LoVo (cell line): ENCODE data around the gene PRDX1.
"Not testable (repeated sequence)": the region's sequence is repeated elsewhere in the genome, so short reads cannot be mapped to it uniquely, and the experiment has no call there.

ENCODE experiments used
- DNase-seq: peaks from one replicate; pipeline ENCODE4 v3.0.0-alpha.2; 2016; ENCODE audit warnings: low spot score

The PRDX1 gene

DNA sequence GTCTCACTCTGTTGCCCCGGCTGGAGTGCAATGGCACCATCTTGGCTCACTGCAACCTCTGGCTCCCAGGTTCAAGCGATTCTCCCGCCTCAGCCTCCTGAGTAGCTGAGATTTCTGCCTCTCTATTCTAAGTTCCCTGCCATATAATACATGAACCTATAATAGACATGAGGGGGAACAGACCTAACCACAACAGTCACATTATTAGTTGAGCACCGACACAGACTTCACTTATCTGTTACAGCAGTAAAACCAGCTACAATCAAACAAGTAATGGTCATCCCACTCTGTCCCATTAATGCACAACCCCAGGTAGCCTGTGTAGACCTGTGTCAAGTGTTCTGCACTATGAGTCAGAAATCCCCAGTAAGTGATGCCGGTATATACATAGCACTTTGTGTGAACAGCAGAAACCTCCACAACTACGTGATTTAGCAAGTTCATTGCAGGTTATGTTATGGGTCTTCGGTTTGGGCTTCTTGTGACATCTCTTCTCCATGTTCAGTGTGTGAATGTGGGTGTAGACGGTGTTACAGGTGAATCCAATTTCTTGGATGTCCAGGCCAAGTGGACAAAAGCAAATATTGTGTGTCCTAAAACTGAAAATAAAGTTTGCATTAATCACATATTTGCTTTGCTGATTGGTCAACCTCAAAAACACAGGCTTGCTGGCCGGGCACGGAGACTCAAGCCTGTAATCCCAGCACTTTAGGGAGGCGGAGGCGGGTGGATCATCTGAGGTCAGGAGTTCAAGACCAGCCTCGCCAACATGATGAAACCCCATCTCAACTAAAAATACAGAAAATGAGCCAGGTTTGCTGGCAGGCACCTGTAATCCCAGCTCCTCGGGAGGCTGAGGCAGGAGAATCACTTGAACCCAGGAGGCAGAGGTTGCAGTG, 18.0 kb downstream of the PRDX1 start:
- DNase-seq = no peak

DNA sequence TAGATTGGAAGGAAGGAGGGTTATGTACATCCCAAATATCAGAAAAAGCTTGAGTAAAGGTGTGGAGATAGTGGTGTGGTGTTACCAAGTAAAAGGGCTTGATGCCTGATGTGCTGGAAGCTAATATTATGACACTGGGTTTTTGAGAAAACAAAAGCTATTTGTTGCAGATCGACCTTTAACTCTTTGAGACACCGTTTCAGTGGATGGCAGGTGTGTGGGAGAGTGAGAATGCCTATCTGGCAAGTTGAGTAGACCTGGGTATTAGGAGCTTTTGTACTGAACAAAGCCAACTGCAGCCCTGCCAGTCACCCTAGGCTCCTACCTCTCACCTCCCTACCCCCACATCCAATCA, 20.2 kb downstream of the PRDX1 start:
- DNase-seq = no peak

DNA sequence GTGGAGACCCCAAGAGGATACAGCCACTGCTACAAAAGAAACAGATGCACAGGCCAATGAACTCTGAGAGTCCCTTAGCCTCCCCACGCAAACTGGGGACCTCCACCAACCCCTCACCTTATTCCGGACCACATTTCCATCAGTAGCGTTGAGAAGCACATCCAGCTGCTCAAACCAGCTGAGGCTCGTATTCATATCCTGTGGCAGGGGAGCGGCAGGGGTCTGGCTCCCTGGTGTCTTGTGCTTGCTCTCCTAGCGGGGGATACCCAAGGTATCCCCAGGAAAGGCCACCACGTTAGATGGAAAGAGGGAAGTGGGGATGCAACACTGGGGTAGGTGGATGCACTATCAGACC, 22.3 kb downstream of the PRDX1 start:
- no peak for DNase-seq

DNA sequence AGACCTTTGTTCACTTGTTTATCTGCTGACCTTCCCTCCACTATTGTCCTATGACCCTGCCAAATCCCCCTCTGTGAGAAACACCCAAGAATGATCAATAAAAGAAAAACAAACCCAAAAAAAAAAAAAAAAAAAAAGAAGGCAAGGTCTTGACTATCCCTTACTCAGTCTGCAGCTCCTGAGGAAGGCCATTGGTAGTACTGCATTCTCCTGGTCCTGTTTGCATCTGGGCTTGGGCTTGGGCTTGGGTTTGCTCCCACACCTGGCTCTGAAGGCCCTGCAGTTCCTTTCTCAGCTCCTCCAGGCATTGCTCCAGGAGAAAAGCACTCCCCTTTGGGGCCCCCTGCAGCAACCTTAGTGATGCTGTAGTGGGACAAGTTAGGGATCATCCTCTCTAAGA, 23.4 kb downstream of the PRDX1 start:
- DNase-seq = no peak

DNA sequence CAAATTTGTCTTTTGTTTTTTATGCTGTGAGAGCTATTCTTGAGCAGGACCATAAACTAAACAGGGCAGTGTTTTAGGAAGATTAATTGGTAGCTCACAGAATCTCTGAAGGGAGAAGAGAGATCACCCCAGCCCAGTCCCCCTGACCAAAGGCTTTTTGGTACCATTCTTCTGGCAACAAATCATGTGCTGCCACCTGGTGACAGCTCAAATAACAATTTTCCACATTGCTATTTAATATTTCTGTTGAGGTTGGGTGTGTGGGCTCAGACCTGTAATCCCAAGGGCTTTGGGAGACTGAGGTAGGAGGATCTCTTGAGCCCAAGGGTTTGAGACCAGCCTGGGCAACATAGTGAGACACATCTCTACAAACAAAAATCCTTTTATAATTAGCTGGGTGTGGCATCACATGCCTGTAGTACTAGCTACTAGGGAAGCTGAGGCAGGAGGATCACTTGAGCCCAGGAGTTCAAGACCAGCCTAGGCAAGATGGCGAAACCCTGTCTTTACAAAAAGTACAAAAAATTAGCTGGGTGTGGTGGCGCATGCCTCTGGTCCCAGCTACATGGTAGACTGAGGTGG, 28.5 kb downstream of the PRDX1 start:
- peak; percentile 63 for DNase-seq

DNA sequence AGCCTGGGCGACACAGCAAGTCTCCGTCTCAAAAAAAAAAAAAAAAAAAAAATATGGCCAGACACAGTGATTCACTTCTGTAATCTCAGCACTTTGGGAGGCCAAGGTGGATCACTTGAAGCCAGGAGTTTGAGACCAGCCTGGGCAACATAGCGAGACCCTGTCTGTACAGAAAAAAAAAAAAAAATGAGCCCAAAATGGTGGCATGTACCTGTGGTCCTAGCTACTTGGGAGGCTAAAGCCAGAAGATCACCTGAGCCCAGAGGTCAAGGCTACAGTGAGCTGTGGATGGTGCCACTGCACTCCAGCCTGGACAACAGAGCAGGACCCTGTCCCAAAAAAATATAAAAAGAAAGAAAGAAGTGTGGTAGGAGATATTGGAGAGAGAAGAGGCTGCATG, 29.0 kb downstream of the PRDX1 start:
- DNase-seq = no peak

DNA sequence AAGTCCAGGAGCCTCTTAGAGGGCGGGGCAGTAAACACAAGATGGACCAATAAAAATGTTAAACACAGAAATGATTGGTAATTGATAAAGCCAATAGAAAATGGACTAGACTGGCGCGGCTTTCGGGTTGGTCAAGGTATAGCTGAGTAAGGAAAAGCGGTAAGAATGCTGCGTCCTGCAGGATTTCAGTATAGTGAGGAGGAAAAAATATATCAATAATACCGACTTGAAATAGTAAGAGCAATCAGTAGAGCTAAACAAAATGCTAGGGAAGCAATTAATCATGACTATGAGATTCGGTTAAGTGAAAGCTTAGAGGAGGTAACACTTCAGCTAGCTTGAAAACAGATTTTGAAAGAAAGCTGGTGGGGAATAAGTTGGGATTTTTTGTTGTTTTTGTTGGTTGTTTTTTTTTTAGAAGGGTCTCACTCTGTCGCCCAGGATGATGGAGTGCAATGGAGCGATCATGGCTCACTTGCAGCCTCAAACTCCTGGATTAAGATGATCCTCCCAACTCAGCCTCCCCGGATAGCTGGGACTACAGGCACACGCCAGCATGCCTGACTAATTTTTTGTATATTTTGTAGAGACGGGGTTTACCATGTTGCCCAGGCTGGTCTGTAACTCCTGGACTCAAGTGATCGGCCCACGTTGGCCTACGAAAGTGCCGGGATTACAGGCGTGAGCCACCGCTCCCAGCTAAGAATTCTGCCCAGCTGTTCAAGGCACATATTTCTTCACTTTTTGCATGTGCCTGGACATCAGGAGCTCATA, 30.0 kb downstream of the PRDX1 start:
- DNase-seq = no peak

DNA sequence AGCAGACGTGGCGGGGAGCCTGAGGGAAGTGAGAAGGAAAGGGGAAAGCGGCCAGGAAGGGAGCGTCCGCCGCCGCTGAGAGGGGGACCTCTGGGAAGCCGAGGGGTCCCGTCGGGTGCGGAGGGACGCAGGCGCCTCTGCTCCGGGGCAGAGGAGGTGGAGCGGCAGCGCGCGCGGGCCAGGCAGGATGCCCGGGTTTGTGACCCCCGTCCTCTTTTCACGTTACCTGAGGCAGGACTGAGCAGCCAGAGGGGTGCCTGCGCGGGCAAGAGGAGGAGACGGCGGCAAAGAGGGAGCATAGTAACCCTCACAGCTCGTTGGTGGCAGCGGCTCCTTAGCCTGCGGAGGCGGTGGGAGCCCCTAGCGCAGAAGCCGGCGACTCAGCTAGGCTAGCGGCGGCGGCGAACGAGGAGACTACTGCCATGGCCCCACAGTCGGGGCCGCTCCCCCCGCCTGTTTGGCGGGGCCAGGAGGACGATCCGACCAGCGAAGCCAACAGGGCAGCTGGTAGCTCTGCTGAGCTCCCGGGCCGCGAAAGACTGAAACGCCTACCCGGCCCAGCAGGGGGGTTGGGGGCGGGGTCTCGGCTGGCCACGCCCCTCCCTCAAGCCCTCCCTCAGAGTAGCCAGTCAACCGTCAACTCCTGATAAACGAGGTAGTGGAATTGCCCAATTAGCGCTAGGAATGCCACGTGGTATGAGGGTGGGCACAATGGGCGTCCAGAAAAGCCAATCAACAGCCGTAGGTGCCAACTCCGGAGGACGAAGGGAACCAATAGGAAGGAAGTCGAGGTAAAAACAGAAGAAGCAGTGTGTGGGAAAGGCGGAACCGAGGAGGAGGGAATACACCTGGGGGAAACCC, 30.8 kb downstream of the PRDX1 start, which contains the start of gene TESK2:
TSS of gene TESK2 (minus strand) at position 538 of the 861 bp plus-strand sequence. CDS start 33,378 bp downstream, outside the sequence.
- DNase-seq = peak; percentile 99

DNA sequence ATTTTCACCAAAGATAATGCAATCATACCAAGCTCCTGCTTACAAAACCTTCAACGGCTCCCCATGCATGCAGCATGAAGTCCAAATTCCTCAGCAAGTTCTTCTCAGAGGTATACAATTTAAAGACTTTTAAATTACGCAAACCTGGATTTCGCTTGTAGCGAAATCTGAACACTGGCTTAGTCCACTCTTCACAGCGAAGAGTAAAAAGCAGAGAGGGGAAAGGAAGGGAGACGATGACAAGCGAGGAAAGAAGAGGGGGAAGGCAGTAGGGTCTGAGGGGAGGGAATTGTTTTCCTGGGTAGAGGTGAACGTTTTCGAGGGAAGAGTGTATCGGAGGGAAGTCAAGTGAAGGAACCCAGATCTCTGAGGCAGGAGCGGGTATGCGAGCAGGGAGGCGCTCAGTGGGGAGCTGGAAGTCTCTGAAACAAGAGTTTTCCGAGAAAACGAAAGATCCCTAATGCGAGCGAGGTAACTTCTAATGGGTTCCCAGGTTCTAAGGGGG, 31.5 kb downstream of the PRDX1 start:
- no peak for DNase-seq

DNA sequence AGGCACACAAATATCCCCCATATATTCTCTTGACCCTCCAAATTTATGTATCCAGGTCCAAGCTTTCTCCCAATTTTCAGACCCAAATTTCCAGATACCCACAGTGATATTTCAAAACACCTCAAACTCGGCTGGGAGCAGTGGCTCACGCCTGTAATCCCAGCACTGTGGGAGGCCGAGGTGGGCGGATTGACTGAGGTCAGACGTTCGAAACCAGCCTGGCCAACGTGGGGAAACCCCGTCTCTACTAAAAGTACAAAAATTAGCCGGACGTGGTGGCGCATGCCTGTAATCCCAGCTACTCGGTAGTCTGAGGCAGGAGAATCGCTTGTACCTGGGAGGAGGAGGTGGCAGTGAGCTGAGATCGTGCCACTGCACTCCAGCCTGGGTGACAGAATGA, 32.3 kb downstream of the PRDX1 start:
- DNase-seq = not testable (repeated sequence)

DNA sequence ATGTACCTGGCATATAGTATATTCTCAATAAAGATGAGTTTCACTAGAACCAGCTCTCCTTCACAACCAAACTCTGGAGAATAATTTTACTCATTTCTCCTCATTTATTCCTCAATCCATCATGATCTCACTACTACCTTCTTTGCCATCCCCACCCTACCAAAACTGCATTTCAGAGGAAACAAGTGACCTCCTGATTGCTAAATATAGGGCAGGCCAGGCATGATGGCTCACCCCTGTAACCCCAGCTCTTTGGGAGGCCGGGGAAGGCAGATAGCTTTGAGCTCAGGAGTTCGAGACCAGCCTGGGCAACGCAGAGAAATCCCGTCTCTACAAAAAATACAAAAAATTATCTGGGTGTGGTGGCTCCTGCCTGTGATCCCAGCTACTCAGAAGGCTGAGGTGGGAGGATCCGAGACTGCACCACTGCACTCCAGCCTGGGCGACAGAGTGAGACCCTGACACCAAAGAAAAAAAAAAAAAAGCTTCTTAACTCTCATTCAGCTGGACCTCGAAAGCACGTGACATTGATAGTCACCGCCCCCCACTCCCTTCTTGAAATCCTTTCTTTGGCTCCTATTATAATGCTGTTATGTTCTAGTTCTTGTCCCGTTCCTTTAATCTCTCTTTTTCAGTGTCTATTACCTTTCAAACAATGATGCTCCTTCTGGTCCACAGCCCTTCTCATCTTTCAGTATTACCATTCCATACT, 32.9 kb downstream of the PRDX1 start:
- no peak for DNase-seq

DNA sequence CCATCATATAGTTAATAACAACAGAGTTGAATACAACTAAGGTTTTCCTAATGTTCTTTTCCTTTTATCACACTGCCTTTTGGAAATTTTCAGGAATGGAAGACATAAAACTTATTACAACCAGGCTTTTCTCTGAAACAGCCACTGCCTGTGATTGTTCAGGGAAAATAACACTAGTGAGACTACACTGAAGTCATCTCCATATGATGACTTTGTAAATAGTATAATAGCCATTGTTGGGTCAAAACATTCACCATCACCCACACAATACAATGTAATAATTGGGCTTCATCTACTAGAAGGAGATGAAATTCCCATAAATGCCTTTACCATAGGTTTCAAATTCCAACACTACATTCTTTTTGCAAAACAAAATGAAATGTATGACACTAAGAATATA, 35.7 kb downstream of the PRDX1 start:
- DNase-seq = no peak

DNA sequence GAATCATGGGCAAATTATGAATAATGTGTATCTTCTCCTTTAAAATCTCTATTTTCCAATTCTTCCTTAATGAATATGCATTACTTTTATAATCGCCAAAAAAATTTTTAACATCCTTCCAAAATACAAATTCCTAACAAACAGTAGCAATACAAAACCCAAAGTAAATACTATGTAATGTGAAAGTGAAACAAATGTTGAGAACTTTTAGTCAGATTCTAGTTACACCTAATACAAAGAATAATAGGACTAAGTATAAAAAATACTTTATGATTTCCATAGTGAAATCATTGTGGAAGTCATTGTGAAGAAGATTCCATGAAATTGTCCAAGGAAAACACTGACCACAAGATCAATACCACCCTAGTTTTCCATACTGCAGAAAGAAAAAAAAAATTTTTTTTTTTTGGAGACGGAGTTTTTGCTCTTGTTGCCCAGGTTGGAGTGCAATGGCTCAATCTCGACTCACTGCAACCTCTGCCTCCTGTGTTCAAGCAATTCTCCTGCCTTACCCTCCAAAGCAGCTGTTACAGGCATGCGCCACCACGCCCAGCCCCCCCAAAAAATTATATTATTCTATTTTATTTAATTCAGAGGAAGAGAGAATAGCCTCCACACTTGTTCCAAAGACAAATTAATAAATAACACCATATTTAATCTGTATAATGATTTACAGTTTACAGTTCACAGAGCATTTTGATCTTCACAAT, 42.5 kb downstream of the PRDX1 start:
- DNase-seq = no peak

DNA sequence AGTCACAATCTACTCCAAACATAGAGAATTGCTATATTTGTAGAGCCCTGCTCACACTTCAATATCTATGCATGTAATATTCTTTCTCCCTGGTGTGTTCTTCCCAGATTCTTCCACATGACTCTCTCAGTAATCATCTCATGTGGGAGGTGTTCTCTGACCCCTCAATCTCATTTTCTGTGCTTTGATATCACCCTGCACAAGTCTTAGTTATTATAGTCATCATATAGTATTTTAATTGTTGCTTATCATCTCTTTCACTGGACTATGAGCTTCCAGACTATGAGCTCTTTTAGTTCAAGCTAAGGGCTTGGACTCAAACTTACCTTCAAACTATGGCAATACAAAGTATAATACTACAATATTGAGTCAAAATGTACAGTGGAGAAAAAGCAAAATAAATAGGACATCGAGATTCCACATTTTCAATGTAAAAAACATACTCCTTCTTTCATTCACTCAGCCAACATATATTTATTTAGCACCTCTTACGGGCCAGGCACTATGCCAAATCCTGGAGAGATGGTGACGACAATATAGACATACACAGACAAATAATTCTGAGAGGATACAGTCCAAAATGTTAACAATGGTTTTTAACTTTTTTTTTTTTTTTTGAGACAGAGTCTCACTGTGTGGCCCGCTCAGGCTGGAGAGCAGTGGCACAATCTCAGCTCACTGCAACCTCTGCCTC, 43.4 kb downstream of the PRDX1 start:
- no peak for DNase-seq

DNA sequence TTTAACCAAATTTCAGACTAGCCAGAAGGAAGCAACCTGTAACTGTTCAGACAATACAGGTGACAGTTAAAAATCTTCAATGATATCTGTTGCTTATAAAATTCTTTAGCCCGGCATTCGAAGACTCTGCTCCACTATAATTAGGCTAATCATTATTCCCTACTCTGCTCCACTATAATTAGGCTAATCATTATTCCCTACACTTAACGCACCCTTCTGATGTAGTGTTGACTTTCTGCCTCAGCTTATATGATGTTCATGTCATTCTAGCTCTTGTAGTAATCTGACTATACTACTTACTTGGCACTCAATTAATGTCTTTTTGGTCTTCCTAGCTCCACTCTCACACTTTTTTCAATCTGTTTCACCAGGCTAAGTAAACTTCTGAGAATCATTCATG, 44.0 kb downstream of the PRDX1 start:
- DNase-seq = no peak

DNA sequence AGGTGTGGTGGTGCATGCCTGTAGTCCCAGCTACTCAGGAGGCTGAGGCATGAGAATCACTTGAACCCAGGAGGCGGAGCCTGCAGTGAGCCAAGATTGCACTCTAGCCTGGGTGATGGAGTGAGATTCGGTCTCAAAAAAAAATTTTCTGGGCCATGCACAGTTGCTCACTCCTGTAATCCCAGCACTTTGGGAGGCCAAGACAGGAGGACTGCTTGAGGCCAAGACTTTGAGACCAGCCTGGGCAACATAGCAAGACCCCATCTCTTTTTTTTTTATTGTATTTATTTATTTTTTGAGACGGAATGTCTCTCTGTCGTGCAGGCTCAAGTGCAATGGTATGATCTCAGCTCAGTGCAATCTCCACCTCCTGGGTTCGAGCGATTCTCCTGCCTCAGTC, 47.5 kb downstream of the PRDX1 start:
- DNase-seq = not testable (repeated sequence)

DNA sequence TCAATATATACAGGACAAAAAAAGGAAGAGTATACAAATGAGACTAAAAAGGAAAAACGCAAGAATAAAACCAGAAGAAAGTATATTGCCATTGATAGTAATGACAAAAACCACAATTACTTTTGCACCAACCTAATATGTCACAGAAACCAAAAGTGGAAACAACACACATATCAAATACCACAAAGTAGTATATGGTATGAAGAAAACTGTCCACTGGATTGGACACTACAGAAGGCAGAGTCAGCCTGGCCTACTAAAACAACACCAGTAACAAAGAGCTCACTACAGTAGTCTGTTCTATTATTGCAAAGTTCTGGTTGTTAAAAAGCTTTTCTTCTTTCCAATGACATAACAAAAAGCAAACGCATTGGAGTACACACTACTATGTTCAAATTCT, 48.4 kb downstream of the PRDX1 start:
- DNase-seq = no peak

DNA sequence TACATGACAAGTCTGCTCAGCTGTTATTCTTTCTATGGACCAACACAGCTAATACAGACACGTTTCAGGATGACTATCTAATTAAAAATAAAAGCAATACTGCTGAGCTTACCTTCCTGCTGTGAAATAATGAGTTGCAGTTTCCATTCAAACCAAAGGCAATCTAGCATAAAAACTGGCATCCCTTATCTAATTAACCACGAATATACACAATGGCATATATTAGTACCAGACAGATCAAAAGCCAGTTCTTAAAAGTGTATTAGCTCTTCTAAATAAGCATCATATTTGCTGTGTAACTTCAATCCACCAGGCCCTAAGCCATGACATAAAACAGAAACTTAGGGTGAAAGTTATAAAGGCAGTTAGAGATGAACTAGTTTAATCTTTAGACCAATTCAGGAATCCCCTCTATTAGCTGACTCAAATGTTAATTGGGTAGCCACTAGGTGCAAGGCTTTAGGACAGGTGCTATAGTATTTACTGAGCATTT, 51.3 kb downstream of the PRDX1 start:
- DNase-seq = no peak

DNA sequence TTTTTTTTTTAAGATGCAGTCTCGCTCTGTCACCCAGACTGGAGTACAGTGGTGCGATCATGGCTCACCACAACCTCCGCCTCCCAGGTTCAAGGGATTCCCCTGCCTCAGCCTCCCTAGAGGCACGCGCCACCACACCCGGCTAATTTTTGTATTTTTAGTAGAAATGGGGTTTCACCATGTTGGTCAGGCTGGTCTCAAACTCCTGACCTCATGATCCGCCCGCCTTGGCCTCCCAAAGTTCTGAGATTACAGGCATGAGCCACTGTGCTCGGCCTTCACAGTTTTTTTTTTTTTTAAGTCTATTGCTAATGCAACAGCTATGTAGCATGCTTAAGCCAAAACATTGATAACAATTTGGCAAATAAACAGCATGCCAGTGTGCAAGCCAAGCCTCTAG, 54.3 kb downstream of the PRDX1 start:
- DNase-seq = not testable (repeated sequence)

DNA sequence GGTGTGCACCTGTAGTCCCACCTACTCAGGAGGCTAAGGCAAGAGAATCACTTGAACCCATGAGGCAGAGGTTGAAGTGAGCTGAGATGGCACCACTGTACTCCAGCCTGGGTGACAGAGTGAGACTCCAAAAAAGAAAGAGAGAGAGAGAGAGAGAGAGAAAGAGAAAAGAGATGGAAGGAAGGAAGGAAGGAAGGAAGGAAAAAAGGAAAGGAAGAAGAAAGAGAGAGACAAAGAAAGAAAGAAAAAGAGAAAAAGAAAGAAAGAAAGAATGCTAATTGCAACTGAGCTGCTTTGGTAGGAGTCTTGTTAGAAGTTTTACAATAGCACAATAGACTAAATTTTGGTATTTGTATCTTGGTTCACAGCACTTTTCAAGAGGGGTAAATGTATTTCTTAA, 56.4 kb downstream of the PRDX1 start:
- DNase-seq = no peak
